Retina (tissue), 1 donor: ENCODE data around the gene MRTFB.

Source experiments
- DNase-seq: peaks from one replicate; pipeline ENCODE4 v3.0.0-alpha.2; 2016

Gene MRTFB

DNA sequence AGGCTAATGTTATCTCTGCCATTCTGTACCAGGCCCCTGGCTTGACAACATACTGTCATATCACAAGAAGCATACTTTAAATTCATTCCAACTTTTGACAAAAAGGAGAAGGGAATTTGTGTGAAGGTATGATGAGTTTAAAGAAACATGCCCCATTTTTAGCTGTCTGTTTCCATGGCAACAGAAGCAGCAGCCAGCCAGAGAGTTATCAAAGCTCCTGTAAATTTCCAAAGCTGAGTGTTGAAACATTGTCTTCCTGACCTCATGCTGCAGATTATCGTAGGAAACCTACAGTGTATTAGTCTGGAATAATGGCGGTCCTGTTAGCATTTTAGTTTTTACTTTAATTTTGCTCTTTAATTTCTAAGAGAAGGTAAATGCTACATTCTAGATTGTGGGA lies 124.9 kb downstream of the MRTFB start:
- no peak for DNase-seq

DNA sequence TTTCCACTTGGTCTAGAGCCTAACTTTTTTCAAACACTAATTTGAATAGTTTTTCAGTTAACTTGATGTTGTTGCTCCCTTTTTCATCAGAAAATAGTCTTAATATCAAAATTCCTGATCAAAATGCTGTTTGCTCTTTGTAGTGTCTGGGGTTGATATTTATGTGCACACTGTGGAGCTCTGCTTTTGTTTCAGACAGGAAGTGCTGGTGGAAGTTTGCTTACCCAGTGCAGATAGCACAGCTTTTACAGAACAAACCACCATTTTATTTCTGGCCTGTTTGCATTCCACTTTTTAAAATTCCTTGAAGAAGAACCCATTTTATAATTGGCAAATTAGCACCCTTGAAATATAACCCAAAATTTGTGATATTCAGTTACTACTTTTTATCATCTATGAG lies 125.4 kb downstream of the MRTFB start:
- no peak for DNase-seq

DNA sequence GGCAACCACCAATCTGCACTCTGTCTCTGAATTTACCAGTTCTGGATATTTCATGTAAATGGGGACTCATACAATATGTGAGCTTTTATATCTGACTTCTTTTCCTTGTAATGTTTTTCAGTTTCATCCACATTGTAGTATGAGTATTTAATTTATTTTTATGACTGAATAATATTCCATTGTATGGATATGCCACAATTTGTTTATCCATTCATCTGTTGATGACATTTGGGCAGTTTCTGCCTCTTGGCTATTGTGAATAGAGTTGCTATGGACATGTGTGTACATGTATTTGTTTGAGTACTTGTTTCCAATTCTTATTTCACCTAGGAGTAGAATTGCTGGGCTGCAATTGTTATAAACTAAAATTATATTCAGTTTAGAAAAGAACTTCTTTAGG lies 126.9 kb downstream of the MRTFB start:
- no peak for DNase-seq

DNA sequence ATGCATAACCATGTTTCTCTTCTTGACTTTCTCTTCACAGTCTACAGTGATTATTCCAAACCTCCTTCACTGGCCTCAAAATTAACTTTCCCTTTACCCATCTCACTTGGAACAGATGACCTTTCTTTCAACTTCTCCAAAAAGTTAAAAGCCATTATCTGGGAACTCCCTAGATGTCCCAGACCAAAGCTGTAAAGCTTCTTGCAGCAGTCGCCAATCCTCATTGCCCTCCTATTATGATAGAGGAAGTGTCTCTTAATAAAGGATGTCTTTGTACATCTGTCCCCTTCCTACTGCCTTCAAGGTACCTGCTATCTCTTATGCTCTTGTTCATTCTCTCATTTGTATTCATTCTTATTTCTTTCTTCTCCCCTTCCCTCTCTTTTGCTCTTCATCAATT lies 127.5 kb downstream of the MRTFB start:
- no peak for DNase-seq

DNA sequence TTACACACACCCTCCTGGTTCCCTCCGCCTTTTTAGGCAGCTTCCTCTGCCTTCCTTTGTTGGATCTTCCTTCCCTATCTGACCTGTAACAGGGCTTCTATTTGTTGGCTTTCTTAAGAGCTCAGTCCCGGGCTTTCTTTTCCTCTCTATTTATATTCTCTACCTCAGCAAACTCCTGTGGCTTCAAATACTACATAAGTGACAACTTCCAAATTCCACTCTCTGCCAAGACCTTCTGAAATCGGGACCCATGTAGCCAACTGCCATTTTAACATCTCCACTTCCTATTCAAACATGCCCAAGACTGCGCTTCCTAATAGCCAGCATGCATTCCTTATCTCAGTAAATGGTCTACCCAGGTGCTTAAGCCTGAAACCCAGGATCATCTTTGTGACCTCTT lies 128.1 kb downstream of the MRTFB start:
- DNase-seq: no peak

DNA sequence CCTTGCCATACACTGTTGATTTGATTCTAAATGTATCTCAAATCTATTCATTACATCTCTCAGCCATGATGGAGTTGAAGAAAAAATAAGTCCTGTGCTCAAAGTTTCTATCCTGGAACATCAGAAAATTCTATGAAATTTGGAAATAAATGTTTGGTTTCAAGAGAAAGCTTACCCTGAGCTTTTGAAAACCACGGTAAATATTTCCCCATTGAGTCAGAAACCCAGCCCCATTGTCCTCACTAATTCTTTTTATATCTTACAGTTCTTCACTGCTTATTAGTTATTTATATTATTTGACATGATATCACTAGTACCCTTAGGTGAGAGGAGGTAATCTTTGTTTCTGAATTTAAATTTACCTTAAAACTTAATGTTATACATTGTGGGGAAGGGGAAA lies 128.5 kb downstream of the MRTFB start:
- no peak for DNase-seq

DNA sequence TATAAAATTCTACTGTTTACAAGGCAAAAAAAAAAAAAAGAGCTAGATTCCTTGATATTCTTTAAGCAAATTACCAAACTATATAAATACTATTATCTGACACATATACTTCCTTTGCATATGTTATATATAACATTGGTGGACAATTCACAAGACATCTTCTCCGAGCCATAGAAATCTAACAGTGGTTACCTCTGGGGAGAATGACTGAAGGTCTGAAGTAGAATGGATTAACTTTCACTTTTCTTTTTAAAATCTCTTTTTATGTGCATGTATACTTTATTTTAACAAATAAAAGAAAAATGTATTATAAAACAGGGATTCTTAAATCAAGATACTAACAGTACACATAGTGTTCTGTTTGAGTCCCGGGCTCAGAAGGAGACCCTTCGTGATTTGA lies 131.0 kb downstream of the MRTFB start:
- DNase-seq: no peak

DNA sequence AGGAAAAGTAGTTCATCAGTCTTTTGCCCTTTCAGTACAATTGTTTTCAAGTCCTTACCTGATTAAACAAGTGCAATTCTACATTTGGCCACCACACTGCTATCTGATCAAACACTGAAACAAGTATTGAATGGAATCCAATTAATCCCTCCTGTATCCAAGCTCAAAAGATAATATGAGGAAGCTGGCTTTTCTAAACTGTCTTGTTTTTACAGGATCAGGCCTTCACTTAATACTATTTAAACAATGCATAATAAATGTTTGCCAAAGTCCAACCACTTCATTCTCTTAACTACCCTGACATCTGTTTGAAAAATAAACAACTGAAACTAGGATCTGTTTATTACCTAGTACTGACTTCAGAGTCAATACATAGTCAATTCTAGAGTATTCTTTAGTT lies 131.6 kb downstream of the MRTFB start:
- no peak for DNase-seq

DNA sequence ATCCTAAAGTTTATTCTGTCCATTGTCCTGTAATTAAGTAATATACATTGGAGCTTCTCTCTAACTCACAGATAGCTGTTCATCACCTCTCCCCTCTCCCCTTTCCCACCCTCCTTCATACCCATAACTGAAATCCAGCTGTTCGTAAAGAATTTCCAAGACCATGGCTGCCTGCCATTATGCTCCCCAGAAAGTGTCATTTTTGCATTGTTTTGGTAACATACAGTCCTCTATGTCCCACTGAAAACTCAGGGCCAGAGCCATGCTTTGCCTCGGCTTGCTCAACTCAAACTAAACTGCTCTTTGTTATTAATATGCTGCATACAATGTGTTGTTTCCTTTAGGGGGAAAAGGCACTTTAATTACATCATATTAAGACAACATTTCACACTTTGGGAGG lies 132.0 kb downstream of the MRTFB start:
- DNase-seq: no peak

DNA sequence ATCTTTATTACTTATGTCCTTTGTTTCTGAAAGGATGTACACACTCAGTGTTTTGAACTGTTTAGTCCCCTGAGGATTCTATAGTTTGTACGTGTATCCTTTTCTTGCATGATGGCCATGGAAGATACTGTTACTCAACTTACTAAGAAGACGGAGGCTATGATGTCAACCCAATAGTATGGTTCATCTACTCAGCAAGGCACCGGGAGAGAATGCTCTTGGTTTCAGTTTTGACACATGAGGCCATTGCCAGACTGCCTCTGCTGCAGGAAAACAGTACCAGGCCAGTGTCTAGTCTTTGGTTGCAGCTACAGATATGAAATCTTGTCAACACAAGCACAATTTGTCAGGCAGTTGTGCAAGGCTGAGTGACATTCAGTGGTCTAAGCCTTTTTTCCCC lies 134.5 kb downstream of the MRTFB start:
- no peak for DNase-seq

DNA sequence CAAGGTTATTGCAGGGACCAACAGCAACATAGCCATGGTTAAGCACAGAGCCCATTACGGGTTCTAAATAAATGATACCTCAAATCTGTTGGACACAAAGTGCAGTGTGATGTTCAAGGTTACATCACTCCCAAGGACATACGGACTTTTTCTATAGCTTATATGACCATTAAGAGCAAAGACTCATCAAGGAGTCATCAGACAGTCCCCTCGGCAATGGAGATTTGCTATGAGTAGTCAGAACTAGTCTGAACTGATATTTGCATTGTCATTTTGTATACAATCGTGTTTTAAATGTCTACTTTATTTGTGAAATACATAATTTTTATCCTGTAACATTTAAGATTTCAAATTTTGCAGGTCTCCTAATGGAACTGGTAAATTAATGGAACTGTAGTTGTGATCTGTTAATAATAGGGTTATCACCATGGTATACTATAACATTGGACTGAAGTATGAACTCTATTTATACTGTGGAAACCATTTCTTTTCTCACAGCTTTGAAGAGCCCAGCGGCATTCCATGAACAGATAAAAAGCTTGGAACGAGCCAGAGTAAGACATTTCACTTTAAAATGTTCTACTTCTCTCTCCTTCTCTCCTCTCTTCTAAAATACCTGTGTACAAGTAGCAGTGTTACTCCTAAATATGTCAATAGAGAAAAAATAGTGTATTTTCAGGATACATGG lies 140.9 kb downstream of the MRTFB start:
- no peak for DNase-seq

DNA sequence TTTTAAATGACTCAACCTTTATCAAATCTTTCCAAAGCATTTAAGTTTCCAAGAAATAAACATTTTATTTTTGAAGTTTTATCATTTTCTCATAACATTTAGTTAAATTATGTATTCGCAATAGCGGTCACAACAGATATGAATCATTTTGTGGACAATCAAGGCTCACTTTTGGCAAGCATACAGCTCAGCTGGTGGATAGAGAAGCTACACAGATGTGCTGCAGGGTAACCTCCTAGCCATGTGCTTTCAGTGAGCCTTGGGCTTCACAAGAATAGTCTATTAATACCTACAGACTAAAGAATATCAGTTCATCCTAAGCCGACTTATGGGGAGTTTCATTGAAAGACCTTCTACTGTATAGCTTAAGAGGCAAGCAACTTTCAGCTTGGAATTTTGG lies 144.8 kb downstream of the MRTFB start:
- DNase-seq: no peak

DNA sequence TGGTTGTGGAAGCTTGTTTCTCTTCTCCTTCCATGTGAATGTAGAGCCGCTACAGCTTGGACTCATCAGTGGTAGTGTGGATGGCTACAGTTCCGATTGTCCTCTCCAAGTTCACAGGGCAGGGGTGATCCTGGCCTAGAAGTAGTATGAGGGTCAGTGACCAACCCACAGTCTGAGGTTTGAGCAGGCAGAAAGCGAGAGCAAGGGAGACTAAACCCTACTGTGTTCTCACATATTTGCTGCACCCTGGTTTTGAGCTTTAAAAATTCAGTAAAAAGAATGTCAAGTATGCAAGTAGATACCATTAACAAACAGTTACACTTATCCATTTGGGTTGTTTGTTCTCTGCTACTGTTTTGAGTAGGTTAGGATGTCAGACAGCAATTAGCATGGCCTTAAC lies 148.9 kb downstream of the MRTFB start:
- no peak for DNase-seq

DNA sequence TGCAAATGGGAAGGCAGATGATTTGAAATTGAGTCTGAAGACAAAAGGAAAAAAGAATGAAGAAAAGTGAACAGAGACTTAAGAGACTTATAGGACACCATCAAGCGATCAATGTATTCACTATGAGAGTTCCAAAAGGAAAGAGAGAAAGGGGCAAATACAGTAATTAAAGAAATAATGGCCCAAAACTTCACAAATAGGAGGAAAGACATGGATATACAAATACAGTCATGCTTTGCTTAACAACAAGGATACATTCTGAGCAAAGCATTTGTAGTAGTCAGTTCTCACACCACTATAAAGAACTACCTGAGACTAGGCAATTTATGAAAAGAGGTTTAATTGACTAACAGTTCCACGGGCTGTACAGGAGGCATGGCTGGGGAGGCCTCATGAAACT lies 152.5 kb downstream of the MRTFB start:
- DNase-seq: no peak

DNA sequence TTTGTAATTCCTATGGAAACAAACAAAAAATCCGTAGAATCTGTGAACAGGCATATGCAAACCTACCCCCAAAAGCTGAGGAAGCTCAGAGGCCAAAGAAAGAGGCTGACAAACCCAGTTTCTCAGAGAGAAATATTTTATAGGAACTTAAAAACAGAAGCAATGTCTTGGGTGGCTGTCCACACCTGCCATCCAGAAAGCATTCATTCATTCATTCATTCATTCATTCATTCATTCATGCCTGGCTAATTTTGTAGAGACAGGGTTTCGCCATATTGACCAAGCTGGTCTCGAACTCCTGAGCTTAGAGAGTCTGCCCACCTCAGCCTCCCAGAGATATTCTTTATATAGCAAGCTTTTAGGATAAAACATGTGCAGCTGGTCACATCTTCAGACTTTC lies 154.3 kb downstream of the MRTFB start:
- no peak for DNase-seq

DNA sequence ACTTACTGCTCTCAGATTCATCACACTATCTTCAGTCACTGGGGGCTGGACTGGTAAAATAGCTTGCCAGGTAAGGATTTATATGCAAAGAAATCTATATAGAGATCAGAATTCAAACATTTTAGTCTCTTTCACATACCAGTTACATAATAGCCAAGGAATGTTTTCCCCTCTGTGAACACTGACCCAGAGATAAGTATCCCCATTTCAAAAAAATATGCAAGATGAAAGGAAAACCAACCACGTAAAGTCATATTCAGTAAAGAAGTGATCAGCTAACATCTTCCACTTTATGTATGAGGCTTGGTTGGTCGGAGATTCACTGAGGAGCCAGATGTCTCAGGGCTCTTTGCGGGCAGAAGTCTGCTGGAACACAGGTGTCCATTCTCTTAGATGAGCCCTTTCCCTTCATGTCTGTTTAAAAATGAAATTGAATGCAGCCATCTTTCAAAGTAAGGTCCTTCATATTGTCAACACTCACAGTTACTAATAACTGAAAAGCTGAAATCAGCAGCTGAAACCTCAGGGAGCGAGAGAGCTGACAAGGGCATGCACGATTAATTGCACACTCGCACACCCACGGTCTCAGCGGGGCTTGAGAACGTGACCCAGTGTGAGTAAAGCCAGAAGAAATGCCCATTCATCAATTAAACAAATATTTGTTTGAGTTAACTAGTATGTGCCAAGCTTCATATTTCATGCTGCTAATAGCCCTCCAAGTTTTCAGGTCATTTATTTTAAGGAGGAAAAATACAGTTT lies 161.2 kb downstream of the MRTFB start:
- peak; percentile 35 for DNase-seq

DNA sequence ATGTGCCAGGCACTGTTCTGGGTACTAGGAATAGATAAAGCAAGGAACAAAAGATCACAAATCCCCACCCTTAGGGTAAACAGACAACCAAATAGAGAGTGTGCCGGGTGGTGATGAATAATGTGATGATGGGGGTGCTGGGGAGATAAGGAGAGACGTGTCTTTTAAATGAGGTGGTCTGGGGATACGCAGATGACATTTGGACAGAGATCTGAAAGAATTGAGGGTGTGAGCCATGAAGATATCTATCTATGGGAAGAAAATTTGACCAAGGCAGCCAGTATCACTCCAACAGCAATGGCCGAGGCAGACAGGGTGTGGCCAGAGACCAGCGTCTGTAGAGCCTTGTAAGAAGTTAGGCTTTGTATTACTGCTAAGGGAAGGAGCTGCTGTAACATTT lies 165.3 kb downstream of the MRTFB start:
- no peak for DNase-seq

DNA sequence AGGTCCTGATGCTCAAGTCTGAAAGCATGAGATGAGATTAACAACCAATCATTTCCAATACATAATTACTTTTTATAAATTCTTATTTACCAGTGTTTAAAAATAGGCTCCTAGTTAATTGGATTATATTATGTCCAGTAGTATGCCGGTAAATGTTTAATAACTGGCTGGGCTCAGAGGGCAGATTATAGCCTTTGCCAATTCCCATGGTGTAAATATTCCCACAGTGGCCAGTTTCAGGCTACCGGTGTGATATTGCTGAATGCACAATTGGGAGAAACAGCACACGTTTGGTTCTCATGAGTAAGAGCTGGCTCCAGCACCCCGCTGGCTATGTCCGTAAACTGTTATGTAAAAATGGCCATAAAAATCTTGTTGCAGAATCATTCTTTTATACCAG lies 167.6 kb downstream of the MRTFB start:
- DNase-seq: no peak

DNA sequence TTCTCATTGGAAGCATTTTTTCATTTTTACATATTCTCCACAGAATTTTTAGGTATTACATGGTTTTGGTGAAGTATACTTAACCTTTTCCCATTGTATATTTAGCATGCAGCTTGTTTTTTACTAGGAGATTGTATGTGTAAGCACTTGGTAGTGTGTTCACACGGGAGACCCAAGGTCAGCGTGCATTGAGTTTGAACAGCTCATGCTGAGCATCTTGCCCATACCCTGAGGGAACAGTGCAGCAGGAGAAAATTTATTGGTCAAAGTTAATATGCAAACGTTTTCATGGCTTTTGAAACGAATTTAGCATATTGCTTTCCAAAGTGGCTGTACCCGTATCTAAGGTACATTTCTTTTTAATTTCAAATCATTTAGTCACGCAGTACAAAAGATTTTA lies 168.7 kb downstream of the MRTFB start:
- DNase-seq: no peak

DNA sequence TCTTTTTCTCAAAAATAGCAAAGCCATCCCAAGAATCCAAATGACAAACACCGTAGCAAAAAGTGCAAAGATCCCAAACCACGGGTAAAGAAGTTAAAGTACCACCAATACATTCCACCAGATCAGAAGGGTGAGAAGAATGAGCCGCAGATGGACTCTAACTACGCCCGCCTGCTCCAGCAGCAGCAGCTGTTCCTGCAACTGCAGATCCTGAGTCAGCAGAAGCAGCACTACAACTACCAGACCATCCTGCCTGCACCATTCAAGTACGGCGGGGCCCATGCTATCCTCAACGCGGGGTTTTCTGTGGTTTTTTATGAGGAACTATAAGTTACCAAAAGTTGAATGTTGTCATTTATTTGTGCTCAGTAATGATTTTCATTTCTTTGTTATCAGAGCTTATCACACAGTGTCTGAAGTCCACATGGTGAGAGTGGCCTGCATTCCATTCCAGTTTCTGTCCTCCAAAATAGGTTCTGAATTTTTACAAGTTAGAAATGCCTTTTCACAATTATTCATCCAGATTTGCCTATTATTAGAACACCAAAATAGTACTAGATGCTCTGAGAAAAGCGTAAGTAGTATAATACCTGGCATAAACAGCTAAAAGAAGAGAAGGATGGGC lies 169.2 kb downstream of the MRTFB start:
- DNase-seq: no peak

DNA sequence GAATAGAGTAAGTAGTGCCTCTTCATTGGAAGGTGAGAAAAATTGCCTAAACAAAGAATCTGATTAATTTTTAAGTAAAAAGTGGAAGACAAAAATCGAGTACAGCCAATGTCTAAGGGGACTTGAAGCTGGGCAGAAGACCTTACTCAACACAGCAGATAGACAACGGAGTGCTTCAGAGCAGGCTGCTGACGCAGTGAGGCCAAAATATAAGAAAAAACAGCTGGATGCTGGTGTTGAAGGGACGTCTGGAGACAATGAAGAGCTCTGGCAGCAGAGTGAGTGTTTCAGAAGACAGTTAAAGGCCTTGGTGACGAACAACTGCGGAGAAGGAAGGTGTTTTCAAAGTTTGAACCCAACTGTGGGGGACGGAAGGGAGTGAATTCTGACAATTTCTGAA lies 169.8 kb downstream of the MRTFB start:
- no peak for DNase-seq

DNA sequence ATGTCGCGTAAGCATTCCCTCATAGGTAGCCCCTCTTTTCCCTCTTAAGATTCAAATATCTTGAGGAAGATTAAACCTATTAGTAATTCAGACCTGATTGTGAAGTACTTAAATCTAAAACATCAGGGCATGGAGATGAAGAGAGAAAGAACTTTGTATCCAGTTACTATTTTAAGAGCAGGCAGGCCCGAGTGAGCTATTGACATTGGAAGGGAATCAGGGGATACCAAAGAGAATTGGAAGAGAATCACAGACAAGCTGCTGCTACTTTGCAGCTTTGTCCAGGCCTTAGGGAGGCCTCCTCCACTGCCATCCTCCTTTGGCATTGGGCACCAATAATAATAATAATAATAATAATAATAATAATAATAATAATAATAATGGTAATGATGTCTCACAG lies 170.5 kb downstream of the MRTFB start:
- DNase-seq: no peak

DNA sequence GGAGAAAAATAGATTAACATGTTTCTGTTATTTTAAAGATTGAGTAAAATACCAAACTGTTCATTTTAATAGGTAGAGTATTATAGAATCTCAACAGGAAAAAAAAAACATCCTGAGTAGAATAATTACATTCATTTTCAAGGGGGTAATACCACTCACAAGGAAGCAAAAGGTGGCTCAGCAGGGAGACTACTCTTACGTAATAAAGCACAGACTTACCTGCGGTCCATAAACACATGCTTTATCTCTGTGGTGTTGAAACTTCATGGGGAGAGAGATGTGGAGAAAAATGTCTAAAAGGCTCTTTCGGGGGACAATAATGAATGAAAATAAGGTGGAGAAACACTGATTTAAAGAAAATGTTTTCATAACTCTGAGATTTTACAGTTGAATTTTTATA lies 171.7 kb downstream of the MRTFB start:
- DNase-seq: no peak

DNA sequence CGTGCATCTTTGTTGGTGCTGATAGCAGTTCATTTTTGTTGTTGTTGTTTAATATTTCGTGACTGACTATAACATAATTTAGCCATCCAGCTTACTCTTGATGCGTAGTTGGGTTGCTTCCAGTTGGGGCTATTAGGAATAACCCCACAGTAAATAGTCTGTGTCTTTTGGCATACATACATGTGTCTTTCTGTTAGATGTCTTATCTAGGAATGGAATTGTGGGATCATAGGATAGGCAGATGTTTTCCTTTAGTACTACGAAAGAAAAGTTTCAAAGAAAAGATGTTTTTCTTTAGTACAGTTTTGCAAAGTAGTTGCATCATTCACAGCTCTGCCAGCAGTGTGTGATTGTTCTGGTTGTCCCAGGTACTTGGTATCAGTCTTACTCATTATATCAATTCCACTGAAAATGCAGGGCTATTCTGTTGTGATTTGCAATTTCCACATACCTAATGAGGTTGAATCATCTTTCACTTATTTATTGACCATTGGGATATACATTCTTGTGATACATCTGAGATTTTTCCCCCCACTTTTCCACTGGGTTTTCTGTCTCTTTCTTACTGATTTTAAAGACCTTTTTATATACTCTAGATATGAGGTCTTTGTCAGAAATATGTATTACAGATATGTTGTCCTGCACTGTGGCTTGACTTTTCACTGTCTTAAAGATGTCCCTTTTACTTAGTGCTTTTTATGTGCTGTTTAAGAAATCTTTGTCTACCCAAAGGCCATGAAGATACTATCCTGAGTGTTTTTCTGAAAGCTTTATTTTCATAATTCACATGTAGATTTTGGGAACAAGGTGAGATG lies 173.3 kb downstream of the MRTFB start:
- no peak for DNase-seq
